Erythroblast (primary cell): ENCODE measurements around the gene ALPK3.

Experiments
- GATA1 ChIP-seq: IDR thresholded peaks from 2 replicates; pipeline ENCODE4 v1.6.1; 2011; ENCODE audit warnings: low read depth, mild to moderate bottlenecking, control low read depth, low read length, moderate library complexity
- POLR2A ChIP-seq: IDR thresholded peaks from 2 replicates; pipeline ENCODE4 v1.6.1; 2011; ENCODE audit warnings: mild to moderate bottlenecking, low read length

DNA sequence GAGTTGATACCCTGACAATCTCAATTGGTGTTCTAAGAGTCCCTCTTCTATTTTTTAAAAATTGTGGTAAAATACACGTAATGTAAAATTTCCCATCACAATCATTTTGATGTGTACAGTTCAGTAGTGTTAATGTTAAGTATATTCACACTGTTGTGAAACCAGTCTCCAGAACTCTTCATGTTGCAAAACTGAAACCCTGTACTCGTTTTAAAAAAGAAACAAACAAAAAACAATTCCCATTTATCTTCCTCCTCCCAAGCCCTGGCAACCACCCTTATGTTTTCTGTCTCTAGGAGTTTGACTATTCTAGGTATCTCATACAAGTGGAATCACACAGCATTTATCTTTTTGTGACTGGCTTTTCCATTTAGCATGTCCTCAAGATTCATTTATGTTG, 28.7 kb upstream of the ALPK3 start:
- TF ChIP-seq POLR2A: no peak
- TF ChIP-seq GATA1: no peak
